Liver (tissue), 3 donors: ENCODE measurements around the gene IKZF3.

Experiments
- ATF3 ChIP-seq: IDR thresholded peaks from 2 replicates; pipeline ENCODE4 v1.6.1; 2016; ENCODE audit warnings: antibody characterized with exemption
- CTCF ChIP-seq: fragments of 150-350 bp; IDR thresholded peaks from 2 replicates; pipeline ENCODE4 v1.5.1; 2017; ENCODE audit warnings: improper control_type of control experiment, low read depth, low read length; ENCODE audit not compliant: missing input control
- FOXA1 ChIP-seq: IDR thresholded peaks from 2 replicates; pipeline ENCODE4 v1.6.1; 2016; ENCODE audit warnings: antibody characterized with exemption
- JUND ChIP-seq, 2 donors: IDR thresholded peaks; 2 replicates each; pipeline ENCODE4 v1.6.1; 2016; ENCODE audit warnings: antibody characterized with exemption in 2 of 2
- RAD21 ChIP-seq, 2 donors: IDR thresholded peaks; 2 replicates each; pipeline ENCODE4 v1.6.1; 2016; ENCODE audit warnings: antibody characterized with exemption in 2 of 2, mild to moderate bottlenecking in 2 of 2
- REST ChIP-seq: IDR thresholded peaks from 2 replicates; pipeline ENCODE4 v1.6.1; 2016; ENCODE audit warnings: antibody characterized with exemption, mild to moderate bottlenecking
- donor health status: healthy.
- donor health status: healthy.

GRCh38 chr17:39745335-39746144 is 118.6 kb downstream of the IKZF3 start:
- TF ChIP-seq CTCF (no peak), RAD21 (IDR thresholded peaks at IDR 0.05) (no peak), REST (no peak), JUND (IDR thresholded peaks at IDR 0.05) (no peak), FOXA1 (no peak), ATF3 (no peak)
